ENCODE data around the gene RNF130.

The RNF130 gene

GRCh38 chr5:179918742-179919486 is 152.6 kb downstream of the RNF130 start:
- Histone ChIP-seq H3K79me2 (no peaks in the 10 kb centered on the region), H3K27me3 (ENCODE audit: control insufficient read depth, insufficient read depth, low read length) (no peaks in the 10 kb centered on the region), H3K4me2 (ENCODE audit: low read length) (no peak overlapping the region), H3K9me3 (ENCODE audit: control insufficient read depth, low read length) (no peaks in the 10 kb centered on the region), H3K9ac (no peak overlapping the region), H3K27ac (no peak overlapping the region), H2AFZ (no peak overlapping the region), H3K4me1 (no peaks in the 10 kb centered on the region), H3K36me3 (ENCODE audit: control insufficient read depth, insufficient read depth, low read length) (no peaks in the 10 kb centered on the region), H3K4me3 (ENCODE audit: low read depth, low read length) (no peak overlapping the region)
- no peak for TF ChIP-seq CTCF (IDR thresholded peaks at IDR 0.05)

DNA sequence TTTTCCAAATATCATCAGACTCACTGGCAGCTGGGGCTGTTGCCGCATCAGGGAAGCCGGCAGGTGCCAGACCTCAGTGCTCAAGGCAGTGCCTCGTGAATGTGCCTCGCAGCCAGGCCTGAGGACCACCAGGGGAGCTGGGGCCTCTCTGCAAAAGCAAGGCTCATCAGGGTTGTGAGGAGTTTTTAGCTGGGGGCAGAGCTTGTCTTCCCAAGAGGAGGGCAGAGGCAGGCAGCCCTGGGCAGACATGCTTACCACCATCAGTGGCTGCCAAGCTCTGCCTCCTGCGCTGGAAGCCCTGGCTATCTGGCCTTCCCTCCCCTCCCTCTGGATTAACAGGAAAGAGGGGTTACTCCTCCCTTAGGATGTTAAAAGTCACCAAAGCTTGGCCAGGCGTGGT is 155.0 kb downstream of the RNF130 start:
- Histone ChIP-seq H3K79me2 (no peaks in the 10 kb centered on the region), H2AFZ (no peak overlapping the region), H3K4me1 (no peaks in the 10 kb centered on the region), H3K9me3 (ENCODE audit: control insufficient read depth, low read length) (no peaks in the 10 kb centered on the region), H3K27ac (no peak overlapping the region), H3K4me2 (ENCODE audit: low read length) (no peak overlapping the region), H3K36me3 (ENCODE audit: control insufficient read depth, insufficient read depth, low read length) (no peaks in the 10 kb centered on the region), H3K27me3 (ENCODE audit: control insufficient read depth, insufficient read depth, low read length) (no peaks in the 10 kb centered on the region), H3K4me3 (ENCODE audit: low read depth, low read length) (no peak overlapping the region), H3K9ac (no peak overlapping the region)
- TF ChIP-seq CTCF (IDR thresholded peaks at IDR 0.05), result no peak

DNA sequence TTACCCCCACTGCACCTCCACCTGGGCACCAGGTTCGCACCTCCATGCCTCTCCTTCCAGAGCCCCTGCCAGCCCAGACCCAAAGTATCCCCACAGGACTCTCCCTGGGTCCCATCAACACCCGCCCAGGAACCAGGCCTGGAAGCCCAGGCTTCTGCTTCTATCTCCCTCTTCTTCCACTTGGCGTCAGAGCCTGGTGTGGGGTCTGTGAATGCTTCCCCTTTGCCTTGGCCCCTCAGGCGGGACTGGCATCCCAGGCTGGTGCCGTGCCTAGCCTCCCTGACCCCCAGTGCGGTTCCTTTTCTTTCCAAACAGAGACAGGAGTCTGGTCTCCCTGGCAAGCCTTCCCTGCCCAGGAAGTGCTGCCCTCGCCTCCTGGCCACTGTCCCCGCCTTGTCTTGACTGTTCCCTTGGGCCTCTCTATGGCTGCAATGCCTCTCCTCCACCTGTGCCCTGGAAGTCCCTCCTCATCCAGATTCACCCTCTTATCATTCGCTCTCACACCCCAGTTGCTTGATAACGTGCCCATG is 156.1 kb downstream of the RNF130 start:
- TF ChIP-seq CTCF (IDR thresholded peaks at IDR 0.05), result no peak
- Histone ChIP-seq H3K4me3 (ENCODE audit: low read depth, low read length) (no peak overlapping the region), H3K27me3 (ENCODE audit: control insufficient read depth, insufficient read depth, low read length) (no peaks in the 10 kb centered on the region), H3K9me3 (ENCODE audit: control insufficient read depth, low read length) (no peaks in the 10 kb centered on the region), H3K27ac (no peak overlapping the region), H3K9ac (no peak overlapping the region), H3K79me2 (no peaks in the 10 kb centered on the region), H2AFZ (no peak overlapping the region), H3K4me1 (no peaks in the 10 kb centered on the region), H3K4me2 (ENCODE audit: low read length) (no peak overlapping the region), H3K36me3 (ENCODE audit: control insufficient read depth, insufficient read depth, low read length) (no peaks in the 10 kb centered on the region)

GRCh38 chr5:179914032-179914755 is 157.4 kb downstream of the RNF130 start:
- H3K9me3 ChIP-seq (ENCODE audit: control insufficient read depth, low read length), result no peaks in the 10 kb centered on the region
- H3K79me2 ChIP-seq, result no peaks in the 10 kb centered on the region
- no peaks in the 10 kb centered on the region for H3K4me1 ChIP-seq
- no peak for TF ChIP-seq CTCF (IDR thresholded peaks at IDR 0.05)
- H3K27me3 ChIP-seq (ENCODE audit: control insufficient read depth, insufficient read depth, low read length), result no peaks in the 10 kb centered on the region
- no peak overlapping the region for H3K4me2 ChIP-seq (ENCODE audit: low read length)
- H2AFZ ChIP-seq, result no peak overlapping the region
- no peak overlapping the region for H3K27ac ChIP-seq
- no peak overlapping the region for H3K9ac ChIP-seq
- H3K4me3 ChIP-seq (ENCODE audit: low read depth, low read length), result no peak overlapping the region
- H3K36me3 ChIP-seq (ENCODE audit: control insufficient read depth, insufficient read depth, low read length), result no peaks in the 10 kb centered on the region

Measured in parathyroid adenoma (tissue), 2 donors.